Neural progenitor cell (in vitro differentiated cells): ENCODE results near the gene FAAH2. TPM values are rescaled to one million over a fixed set of nuclear protein-coding genes. Genes with fewer than 3 reads are reported as not detected.

Experiments
- DNase-seq: peaks from one replicate; pipeline ENCODE4 v3.0.0-alpha.2; 2016; ENCODE audit warnings: low spot score
- H2AFZ ChIP-seq: fragments of 200-600 bp; sonication (generic); replicated peaks from 2 replicates; pipeline ENCODE4 v1.6.1; 2016; ENCODE audit warnings: antibody characterized with exemption
- H3F3A ChIP-seq: fragments of 200-600 bp; sonication (generic); 2 replicates; pipeline ENCODE4 v1.6.1; 2016; ENCODE audit warnings: antibody characterized with exemption, low read depth
- H3K27ac ChIP-seq: fragments of 200-600 bp; sonication (generic); 2 replicates; pipeline ENCODE4 v1.5.1; 2016; ENCODE audit warnings: mild to moderate bottlenecking
- H3K27me3 ChIP-seq: fragments of 200-600 bp; sonication (generic); 2 replicates; pipeline ENCODE4 v1.6.1; 2016; ENCODE audit warnings: mild to moderate bottlenecking, moderate library complexity
- H3K36me3 ChIP-seq: fragments of 200-600 bp; sonication (generic); 2 replicates; pipeline ENCODE4 v1.5.1; 2016
- H3K4me1 ChIP-seq: fragments of 200-600 bp; sonication (generic); 2 replicates; pipeline ENCODE4 v1.6.1; 2016; ENCODE audit warnings: mixed run types
- H3K4me2 ChIP-seq: fragments of 200-600 bp; sonication (generic); 2 replicates; pipeline ENCODE4 v1.6.1; 2016
- H3K4me3 ChIP-seq: fragments of 200-600 bp; sonication (generic); 2 replicates; pipeline ENCODE4 v1.5.1; 2016
- H3K79me2 ChIP-seq: fragments of 200-600 bp; sonication (generic); 2 replicates; pipeline ENCODE4 v1.6.1; 2016; ENCODE audit warnings: low read depth
- H3K9ac ChIP-seq: fragments of 200-600 bp; sonication (generic); 2 replicates; pipeline ENCODE4 v1.6.1; 2016
- H3K9me3 ChIP-seq: fragments of 200-600 bp; sonication (generic); 2 replicates; pipeline ENCODE4 v1.5.1; 2016; ENCODE audit warnings: low read depth
- H4K20me1 ChIP-seq: fragments of 200-600 bp; sonication (generic); 2 replicates; pipeline ENCODE4 v1.6.1; 2016; ENCODE audit warnings: low read depth
- H3K27ac Mint-ChIP-seq: 3 replicates; pipeline ENCODE4 v1.8.0; 2021; ENCODE audit warnings: mixed read lengths
- H3K27me3 Mint-ChIP-seq: 2 replicates; pipeline ENCODE4 v1.8.0; 2022; ENCODE audit warnings: low read depth, mild to moderate bottlenecking, inconsistent platforms, moderate library complexity, mixed read lengths; ENCODE audit not compliant: insufficient read depth
- H3K36me3 Mint-ChIP-seq: 3 replicates; pipeline ENCODE4 v1.8.0; 2021; ENCODE audit warnings: mixed read lengths
- H3K4me1 Mint-ChIP-seq: 3 replicates; pipeline ENCODE4 v1.8.0; 2021; ENCODE audit warnings: mixed read lengths
- H3K4me3 Mint-ChIP-seq: 3 replicates; pipeline ENCODE4 v1.8.0; 2021; ENCODE audit warnings: mild to moderate bottlenecking, moderate library complexity, mixed read lengths
- H3K9me3 Mint-ChIP-seq: 3 replicates; pipeline ENCODE4 v1.8.0; 2020; ENCODE audit warnings: mixed read lengths
- CTCF ChIP-seq: fragments of 200-600 bp; sonication (generic); IDR thresholded peaks from 2 replicates; pipeline ENCODE4 v1.5.1; 2017; ENCODE audit warnings: antibody characterized with exemption, mild to moderate bottlenecking
- EZH2 ChIP-seq: fragments of 200-600 bp; sonication (generic); IDR thresholded peaks from 2 replicates; pipeline ENCODE4 v1.6.1; 2017; ENCODE audit warnings: antibody characterized with exemption, mild to moderate bottlenecking, moderate library complexity
- EZH2phosphoT487 ChIP-seq: fragments of 200-600 bp; sonication (generic); IDR thresholded peaks from 2 replicates; pipeline ENCODE4 v1.6.1; 2017; ENCODE audit warnings: antibody characterized with exemption
- total RNA-seq: library from RNA; depleted of rRNA; stranded (reverse); fragments of >200 nt; gene quantifications from 2 replicates; pipeline ENCODE4 v1.2.3, GENCODE V29; 2015; ENCODE audit warnings: low replicate concordance

Gene FAAH2
- total RNA-seq, 1 donor from 2014 or later, result 24.6 TPM

GRCh38 chrX:57406149-57406548, 119.6 kb downstream of the FAAH2 start:
- Histone ChIP-seq H3F3A (no peaks in the 10 kb centered on the region), H3K4me1 (peaks cover 5% of the 10 kb centered on the region), H3K27me3 (no peaks in the 10 kb centered on the region), H4K20me1 (no peaks in the 10 kb centered on the region), H3K27ac (no peak overlapping the region), H2AFZ (no peak overlapping the region), H3K79me2 (no peaks in the 10 kb centered on the region), H3K9ac (no peak overlapping the region), H3K4me2 (no peak overlapping the region), H3K36me3 (no peaks in the 10 kb centered on the region), H3K9me3 (no peaks in the 10 kb centered on the region), H3K4me3 (no peak overlapping the region)
- H3K4me1 Mint-ChIP-seq, result no peaks in the 10 kb centered on the region
- H3K27ac Mint-ChIP-seq, result no peak overlapping the region
- no peak for DNase-seq
- H3K36me3 Mint-ChIP-seq, result no peaks in the 10 kb centered on the region
- H3K4me3 Mint-ChIP-seq, result no peak overlapping the region
- TF ChIP-seq EZH2 (no peak), EZH2phosphoT487 (no peak), CTCF (no peak)
- H3K27me3 Mint-ChIP-seq, result no peaks in the 10 kb centered on the region
- peaks cover 9% of the 10 kb centered on the region for H3K9me3 Mint-ChIP-seq

GRCh38 chrX:57417827-57418226, 131.3 kb downstream of the FAAH2 start:
- Histone ChIP-seq H3F3A (no peaks in the 10 kb centered on the region), H3K9me3 (no peaks in the 10 kb centered on the region), H2AFZ (no peak overlapping the region), H4K20me1 (no peaks in the 10 kb centered on the region), H3K27me3 (no peaks in the 10 kb centered on the region), H3K9ac (no peak overlapping the region), H3K4me3 (no peak overlapping the region), H3K4me2 (no peak overlapping the region), H3K4me1 (no peaks in the 10 kb centered on the region), H3K79me2 (no peaks in the 10 kb centered on the region), H3K36me3 (no peaks in the 10 kb centered on the region), H3K27ac (no peak overlapping the region)
- no peak overlapping the region for H3K4me3 Mint-ChIP-seq
- peaks cover 9% of the 10 kb centered on the region for H3K9me3 Mint-ChIP-seq
- no peaks in the 10 kb centered on the region for H3K36me3 Mint-ChIP-seq
- peaks cover 2% of the 10 kb centered on the region for H3K27me3 Mint-ChIP-seq
- no peak for TF ChIP-seq EZH2
- no peak for TF ChIP-seq CTCF
- TF ChIP-seq EZH2phosphoT487, result no peak
- no peak overlapping the region for H3K27ac Mint-ChIP-seq
- H3K4me1 Mint-ChIP-seq, result no peaks in the 10 kb centered on the region
- DNase-seq, result no peak

- Histone ChIP-seq H3K4me1 (no peaks in the 10 kb centered on the region), H2AFZ (no peak overlapping the region), H3K79me2 (no peaks in the 10 kb centered on the region), H3K27me3 (no peaks in the 10 kb centered on the region), H3K4me2 (no peak overlapping the region), H3K9me3 (no peaks in the 10 kb centered on the region), H3F3A (no peaks in the 10 kb centered on the region), H4K20me1 (no peaks in the 10 kb centered on the region), H3K9ac (no peak overlapping the region), H3K27ac (no peak overlapping the region), H3K4me3 (no peak overlapping the region), H3K36me3 (no peaks in the 10 kb centered on the region)
- Mint-ChIP-seq H3K4me1 (no peaks in the 10 kb centered on the region), H3K36me3 (no peaks in the 10 kb centered on the region), H3K27ac (no peak overlapping the region), H3K4me3 (no peak overlapping the region), H3K27me3 (peaks cover 3% of the 10 kb centered on the region), H3K9me3 (peaks cover 5% of the 10 kb centered on the region)
- TF ChIP-seq EZH2phosphoT487 (no peak), CTCF (no peak), EZH2 (no peak)
- no peak for DNase-seq
These were observed 135.8 kb downstream of the FAAH2 start for GRCh38 chrX:57422289-57422688.

GRCh38 chrX:57422790-57423189, 136.3 kb downstream of the FAAH2 start:
- no peak overlapping the region for H3K4me3 ChIP-seq
- TF ChIP-seq CTCF (no peak), EZH2 (no peak), EZH2phosphoT487 (no peak)
- no peaks in the 10 kb centered on the region for H3K9me3 ChIP-seq
- no peak overlapping the region for H2AFZ ChIP-seq
- no peak overlapping the region for H3K4me2 ChIP-seq
- no peak overlapping the region for H3K9ac ChIP-seq
- peaks cover 5% of the 10 kb centered on the region for H3K9me3 Mint-ChIP-seq
- H3K4me3 Mint-ChIP-seq, result no peak overlapping the region
- H4K20me1 ChIP-seq, result no peaks in the 10 kb centered on the region
- H3K27me3 Mint-ChIP-seq, result peaks cover 3% of the 10 kb centered on the region
- no peaks in the 10 kb centered on the region for H3K79me2 ChIP-seq
- no peak overlapping the region for H3K27ac ChIP-seq
- H3K27ac Mint-ChIP-seq, result no peak overlapping the region
- H3K36me3 Mint-ChIP-seq, result no peaks in the 10 kb centered on the region
- DNase-seq, result no peak
- no peaks in the 10 kb centered on the region for H3K36me3 ChIP-seq
- H3F3A ChIP-seq, result no peaks in the 10 kb centered on the region
- H3K4me1 Mint-ChIP-seq, result no peaks in the 10 kb centered on the region
- H3K4me1 ChIP-seq, result no peaks in the 10 kb centered on the region
- no peaks in the 10 kb centered on the region for H3K27me3 ChIP-seq
